ENCODE results near the gene NOS3. TPM values are rescaled to one million over a fixed set of nuclear protein-coding genes. Genes with fewer than 3 reads are reported as not detected.

NOS3 gene
- total and polyA plus RNA-seq, 9 of the 15 experiments (the other 6 are each of a cell fraction or from before 2014, with no cell fraction given): 1.1 to 121 (median 23.6) TPM

DNA sequence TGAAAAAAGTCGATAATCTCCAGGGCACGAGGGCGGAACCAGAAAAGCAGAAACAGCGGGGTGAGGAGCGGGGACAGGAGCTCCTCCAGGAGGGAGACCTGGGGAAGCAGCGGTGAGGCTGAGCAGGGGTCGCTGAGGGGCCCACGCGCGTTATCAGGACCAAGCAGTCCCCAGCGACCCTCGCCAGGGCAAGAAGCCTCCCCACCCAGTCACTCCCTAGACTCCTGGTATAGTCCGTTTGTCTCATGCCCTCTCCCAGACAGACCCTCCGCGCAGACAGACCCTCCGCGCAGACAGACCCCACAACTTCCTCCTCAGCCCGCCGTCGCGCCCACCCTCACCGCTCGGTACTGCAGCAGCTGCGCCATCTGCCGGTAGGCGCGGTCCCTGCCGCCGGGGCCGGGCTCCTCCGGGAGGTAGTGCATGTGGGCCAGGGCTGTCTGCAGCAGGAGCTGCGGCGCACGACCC lies 27.2 kb downstream of the NOS3 start (continued):
- TF ChIP-seq RBFOX2 (IDR thresholded peaks at IDR 0.05; ENCODE audit: low read depth, low read length) (peak; percentile 81), PHF8 (IDR thresholded peaks at IDR 0.05; ENCODE audit: borderline replicate concordance, low read length) (peak; percentile 54; the same call in 1 of the 2 replicates), JUND (IDR thresholded peaks at IDR 0.05; ENCODE audit: borderline replicate concordance, low read depth, low read length) (0 out of 2 replicates have a peak, but pooled peaks have one; percentile 45), JUND (tag; IDR thresholded peaks at IDR 0.05; ENCODE audit: borderline replicate concordance, low read depth, low read length) (peak; percentile 20; the same call in 1 of the 3 replicates), HDAC8 (tag; IDR thresholded peaks at IDR 0.05) (peak; percentile 72; the same call in 1 of the 2 replicates), LCOR (CRISPR knock-in tag; IDR thresholded peaks at IDR 0.05) (peak; percentile 52; the same call in 1 of the 2 replicates), ZC3H8 (IDR thresholded peaks at IDR 0.05) (peak; percentile 50; the same call in 1 of the 2 replicates), ZFX (CRISPR knock-in tag; IDR thresholded peaks at IDR 0.05) (0 out of 2 replicates have a peak, but pooled peaks have one; percentile 24)
- TF ChIP-seq, protein P1, sequence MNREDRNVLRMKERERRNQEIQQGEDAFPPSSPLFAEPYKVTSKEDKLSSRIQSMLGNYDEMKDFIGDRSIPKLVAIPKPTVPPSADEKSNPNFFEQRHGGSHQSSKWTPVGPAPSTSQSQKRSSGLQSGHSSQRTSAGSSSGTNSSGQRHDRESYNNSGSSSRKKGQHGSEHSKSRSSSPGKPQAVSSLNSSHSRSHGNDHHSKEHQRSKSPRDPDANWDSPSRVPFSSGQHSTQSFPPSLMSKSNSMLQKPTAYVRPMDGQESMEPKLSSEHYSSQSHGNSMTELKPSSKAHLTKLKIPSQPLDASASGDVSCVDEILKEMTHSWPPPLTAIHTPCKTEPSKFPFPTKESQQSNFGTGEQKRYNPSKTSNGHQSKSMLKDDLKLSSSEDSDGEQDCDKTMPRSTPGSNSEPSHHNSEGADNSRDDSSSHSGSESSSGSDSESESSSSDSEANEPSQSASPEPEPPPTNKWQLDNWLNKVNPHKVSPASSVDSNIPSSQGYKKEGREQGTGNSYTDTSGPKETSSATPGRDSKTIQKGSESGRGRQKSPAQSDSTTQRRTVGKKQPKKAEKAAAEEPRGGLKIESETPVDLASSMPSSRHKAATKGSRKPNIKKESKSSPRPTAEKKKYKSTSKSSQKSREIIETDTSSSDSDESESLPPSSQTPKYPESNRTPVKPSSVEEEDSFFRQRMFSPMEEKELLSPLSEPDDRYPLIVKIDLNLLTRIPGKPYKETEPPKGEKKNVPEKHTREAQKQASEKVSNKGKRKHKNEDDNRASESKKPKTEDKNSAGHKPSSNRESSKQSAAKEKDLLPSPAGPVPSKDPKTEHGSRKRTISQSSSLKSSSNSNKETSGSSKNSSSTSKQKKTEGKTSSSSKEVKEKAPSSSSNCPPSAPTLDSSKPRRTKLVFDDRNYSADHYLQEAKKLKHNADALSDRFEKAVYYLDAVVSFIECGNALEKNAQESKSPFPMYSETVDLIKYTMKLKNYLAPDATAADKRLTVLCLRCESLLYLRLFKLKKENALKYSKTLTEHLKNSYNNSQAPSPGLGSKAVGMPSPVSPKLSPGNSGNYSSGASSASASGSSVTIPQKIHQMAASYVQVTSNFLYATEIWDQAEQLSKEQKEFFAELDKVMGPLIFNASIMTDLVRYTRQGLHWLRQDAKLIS (CRISPR knock-in tag; IDR thresholded peaks at IDR 0.05): 0 out of 2 replicates have a peak, but pooled peaks have one; percentile 6

Measured in K562 (cell line).